ENCODE measurements around the gene FAM234B.

DNA sequence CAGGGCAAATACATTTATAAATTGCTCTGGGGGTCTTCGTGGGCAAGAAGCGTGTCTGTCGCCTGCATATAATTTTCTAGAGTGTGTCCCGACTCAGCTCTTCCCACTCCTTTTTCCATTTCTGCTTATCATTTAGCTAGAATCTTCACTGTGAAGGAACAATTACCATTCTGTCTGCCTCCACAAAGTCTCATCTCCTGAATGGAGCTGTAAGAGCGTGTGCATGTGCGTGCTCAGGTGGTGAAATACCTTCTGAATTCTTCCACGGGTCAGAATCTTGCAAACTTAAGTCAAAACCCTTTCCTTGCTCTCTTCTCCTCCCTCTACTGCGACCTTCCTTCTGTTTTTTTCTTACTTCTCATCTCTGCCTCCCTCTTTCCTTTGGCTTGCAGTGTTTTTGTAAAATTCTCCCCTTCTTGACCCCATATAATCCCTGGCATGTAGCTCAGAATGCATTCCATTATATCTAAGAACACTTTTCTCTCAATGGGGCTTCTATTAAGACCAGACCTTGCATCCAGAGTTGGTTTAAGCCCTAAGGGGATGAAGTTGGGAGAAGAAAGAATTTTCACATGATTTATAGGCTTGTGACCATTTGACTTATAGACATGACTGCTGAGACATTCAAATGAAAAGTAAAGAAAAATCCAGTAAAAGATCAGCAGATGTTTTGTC lies 84.2 kb downstream of the FAM234B start:
- no peak for TF ChIP-seq POLR2AphosphoS5 (IDR thresholded peaks at IDR 0.05)
- TF ChIP-seq, protein P1, sequence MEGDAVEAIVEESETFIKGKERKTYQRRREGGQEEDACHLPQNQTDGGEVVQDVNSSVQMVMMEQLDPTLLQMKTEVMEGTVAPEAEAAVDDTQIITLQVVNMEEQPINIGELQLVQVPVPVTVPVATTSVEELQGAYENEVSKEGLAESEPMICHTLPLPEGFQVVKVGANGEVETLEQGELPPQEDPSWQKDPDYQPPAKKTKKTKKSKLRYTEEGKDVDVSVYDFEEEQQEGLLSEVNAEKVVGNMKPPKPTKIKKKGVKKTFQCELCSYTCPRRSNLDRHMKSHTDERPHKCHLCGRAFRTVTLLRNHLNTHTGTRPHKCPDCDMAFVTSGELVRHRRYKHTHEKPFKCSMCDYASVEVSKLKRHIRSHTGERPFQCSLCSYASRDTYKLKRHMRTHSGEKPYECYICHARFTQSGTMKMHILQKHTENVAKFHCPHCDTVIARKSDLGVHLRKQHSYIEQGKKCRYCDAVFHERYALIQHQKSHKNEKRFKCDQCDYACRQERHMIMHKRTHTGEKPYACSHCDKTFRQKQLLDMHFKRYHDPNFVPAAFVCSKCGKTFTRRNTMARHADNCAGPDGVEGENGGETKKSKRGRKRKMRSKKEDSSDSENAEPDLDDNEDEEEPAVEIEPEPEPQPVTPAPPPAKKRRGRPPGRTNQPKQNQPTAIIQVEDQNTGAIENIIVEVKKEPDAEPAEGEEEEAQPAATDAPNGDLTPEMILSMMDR (IDR thresholded peaks at IDR 0.05) = no peak

All from gastroesophageal sphincter (tissue), 3 donors.